Caco-2 (cell line): ENCODE results near the gene ADGRG4. TPM values are rescaled to one million over a fixed set of nuclear protein-coding genes. Genes with fewer than 3 reads are reported as not detected.

Experiments
- BruUV-seq: library from RNA; stranded (reverse); fragments of 400-500 nt; replicated peaks from 2 replicates; lab custom pipeline; 2021; lab: Mats Ljungman, UMichigan
- CTCF ChIA-PET: fragments of 300-600 bp; sonication (Branson Sonifier 250); formaldehyde crosslinking; loops from one replicate; lab custom pipeline; 2022; ENCODE audit warnings: antibody characterized with exemption; lab: Charles Lee
- POLR2A ChIA-PET: fragments of 300-600 bp; sonication (Branson Sonifier 250); formaldehyde crosslinking; loops from one replicate; lab custom pipeline; 2022; ENCODE audit warnings: antibody characterized with exemption; lab: Charles Lee
- DNase-seq, 2 experiments: peaks; one replicate each; pipeline versions ENCODE4 v3.0.0 to v3.0.0-alpha.2; 2020 to 2022
- H3K27me3 ChIP-seq: replicated peaks from 2 replicates; pipeline ENCODE4 v1.6.0; 2011; ENCODE audit warnings: low read length; ENCODE audit not compliant: control insufficient read depth, insufficient read depth
- H3K36me3 ChIP-seq: 2 replicates; pipeline ENCODE4 v1.5.1; 2011; ENCODE audit warnings: low read length; ENCODE audit not compliant: control insufficient read depth, insufficient read depth
- H3K4me1 ChIP-seq: fragments of 250-450 bp; sonication (Bioruptor Pico); 2 replicates; pipeline ENCODE4 v1.5.1; 2020; ENCODE audit warnings: mild to moderate bottlenecking
- H3K4me3 ChIP-seq: 2 replicates; pipeline ENCODE4 v1.5.1; 2011; ENCODE audit warnings: low read depth, mild to moderate bottlenecking, control low read depth, low read length
- H3K9me3 ChIP-seq: fragments of 250-450 bp; sonication (Bioruptor Pico); 2 replicates; pipeline ENCODE4 v1.5.1; 2020; ENCODE audit warnings: mild to moderate bottlenecking, moderate library complexity
- H3K27ac Mint-ChIP-seq: one replicate; pipeline ENCODE4 v1.8.0; 2022; ENCODE audit warnings: mixed read lengths; ENCODE audit not compliant: unreplicated experiment
- H3K27me3 Mint-ChIP-seq: one replicate; pipeline ENCODE4 v1.8.0; 2022; ENCODE audit warnings: mixed read lengths; ENCODE audit not compliant: insufficient read depth, unreplicated experiment
- H3K36me3 Mint-ChIP-seq: one replicate; pipeline ENCODE4 v1.8.0; 2022; ENCODE audit warnings: mild to moderate bottlenecking, mixed read lengths; ENCODE audit not compliant: insufficient read depth, unreplicated experiment
- H3K4me1 Mint-ChIP-seq: one replicate; pipeline ENCODE4 v1.8.0; 2022; ENCODE audit warnings: low read depth, mixed read lengths; ENCODE audit not compliant: unreplicated experiment
- H3K4me3 Mint-ChIP-seq: one replicate; pipeline ENCODE4 v1.8.0; 2022; ENCODE audit warnings: mild to moderate bottlenecking, moderate library complexity, mixed read lengths; ENCODE audit not compliant: unreplicated experiment
- H3K9me3 Mint-ChIP-seq: one replicate; pipeline ENCODE4 v1.8.0; 2022; ENCODE audit warnings: mixed read lengths; ENCODE audit not compliant: unreplicated experiment
- intact Hi-C: fragments of 100-400 bp; cut with micrococcal nuclease; formaldehyde crosslinking; loops from one replicate; pipeline ENCODE4 v1.10.0; 2022; ENCODE audit not compliant: unreplicated experiment
- total RNA-seq: library from RNA; stranded (reverse); gene quantifications from 2 replicates; pipeline ENCODE4 v1.2.3, GENCODE V29; 2022
- TF ChIP-seq, protein P1 (sequence below), 2 experiments: fragments of 200-600 bp in 1 of 2; IDR thresholded peaks; 1 replicate in 1 of 2; 2 replicates in 1 of 2; pipeline versions ENCODE4 v1.5.1 to v1.8.0; 2011 to 2022; ENCODE audit warnings: antibody characterized with exemption in 1 of 2, control low read depth in 1 of 2, inconsistent platforms in 1 of 2, low read depth in 1 of 2, low read length in 1 of 2, mild to moderate bottlenecking in 1 of 2, moderate library complexity in 1 of 2; ENCODE audit not compliant: insufficient read depth in 1 of 2, severe bottlenecking in 1 of 2, unreplicated experiment in 1 of 2

ADGRG4 gene
- total RNA-seq, 1 experiment from 2014 or later, result not detected

DNA sequence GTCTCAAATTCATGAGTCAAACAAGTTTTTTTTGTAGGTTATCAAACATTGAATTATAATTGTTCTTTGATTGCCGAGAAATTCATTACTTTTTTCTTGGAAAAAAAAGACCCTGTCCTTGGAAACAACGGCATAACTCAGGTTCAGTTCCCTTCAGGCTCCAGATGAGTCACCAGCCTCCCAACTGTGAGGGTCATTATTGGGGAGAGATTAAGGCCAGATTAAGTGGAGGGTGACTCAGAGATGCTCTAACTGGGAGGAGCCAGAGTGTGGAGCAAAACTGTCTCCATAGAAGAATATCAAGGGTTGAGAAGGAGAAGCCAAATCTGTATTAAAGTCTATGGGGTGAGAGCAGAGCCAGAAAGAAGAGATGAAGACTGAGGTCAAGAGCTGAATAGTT lies 9.6 kb downstream of the ADGRG4 start:
- H3K27me3 Mint-ChIP-seq, result peaks cover 9% of the 10 kb centered on the region
- no TSS peak for BruUV-seq
- Histone ChIP-seq H3K36me3 (no peaks in the 10 kb centered on the region), H3K4me3 (no peak overlapping the region), H3K4me1 (no peaks in the 10 kb centered on the region), H3K9me3 (no peaks in the 10 kb centered on the region), H3K27me3 (no peaks in the 10 kb centered on the region)
- DNase-seq, result no peak
- H3K9me3 Mint-ChIP-seq, result no peaks in the 10 kb centered on the region
- CTCF ChIA-PET, result no interaction called here
- H3K36me3 Mint-ChIP-seq, result no peaks in the 10 kb centered on the region
- no peaks in the 10 kb centered on the region for H3K4me1 Mint-ChIP-seq
- TF ChIP-seq, protein P1, sequence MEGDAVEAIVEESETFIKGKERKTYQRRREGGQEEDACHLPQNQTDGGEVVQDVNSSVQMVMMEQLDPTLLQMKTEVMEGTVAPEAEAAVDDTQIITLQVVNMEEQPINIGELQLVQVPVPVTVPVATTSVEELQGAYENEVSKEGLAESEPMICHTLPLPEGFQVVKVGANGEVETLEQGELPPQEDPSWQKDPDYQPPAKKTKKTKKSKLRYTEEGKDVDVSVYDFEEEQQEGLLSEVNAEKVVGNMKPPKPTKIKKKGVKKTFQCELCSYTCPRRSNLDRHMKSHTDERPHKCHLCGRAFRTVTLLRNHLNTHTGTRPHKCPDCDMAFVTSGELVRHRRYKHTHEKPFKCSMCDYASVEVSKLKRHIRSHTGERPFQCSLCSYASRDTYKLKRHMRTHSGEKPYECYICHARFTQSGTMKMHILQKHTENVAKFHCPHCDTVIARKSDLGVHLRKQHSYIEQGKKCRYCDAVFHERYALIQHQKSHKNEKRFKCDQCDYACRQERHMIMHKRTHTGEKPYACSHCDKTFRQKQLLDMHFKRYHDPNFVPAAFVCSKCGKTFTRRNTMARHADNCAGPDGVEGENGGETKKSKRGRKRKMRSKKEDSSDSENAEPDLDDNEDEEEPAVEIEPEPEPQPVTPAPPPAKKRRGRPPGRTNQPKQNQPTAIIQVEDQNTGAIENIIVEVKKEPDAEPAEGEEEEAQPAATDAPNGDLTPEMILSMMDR (IDR thresholded peaks at IDR 0.05; ENCODE audit: insufficient read depth in 1 of 2, low read depth in 1 of 2, low read length in 1 of 2, severe bottlenecking in 1 of 2, unreplicated experiment in 1 of 2), result no peak
- intact Hi-C loops, result no loop called here
- no peak overlapping the region for H3K27ac Mint-ChIP-seq
- no peak overlapping the region for H3K4me3 Mint-ChIP-seq
- POLR2A ChIA-PET, result no interaction called here

DNA sequence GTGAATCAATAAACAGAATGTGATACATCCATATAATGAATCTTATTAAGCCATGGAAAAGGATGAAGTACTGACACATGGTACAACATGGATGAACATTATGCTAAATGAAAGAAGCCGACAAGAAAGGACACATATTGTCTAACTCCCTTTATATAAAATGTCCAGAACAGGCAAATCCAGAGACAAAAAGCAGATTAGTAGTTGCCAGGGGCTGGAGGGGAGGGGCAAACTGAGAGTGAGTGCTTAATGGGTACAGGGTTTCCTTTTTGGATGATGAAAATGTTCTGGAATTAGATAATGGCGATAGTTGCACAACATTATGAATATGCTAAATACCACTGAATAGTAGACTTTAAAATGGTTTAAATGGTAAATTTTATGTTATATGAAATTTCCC lies 17.4 kb downstream of the ADGRG4 start:
- H3K36me3 Mint-ChIP-seq, result no peaks in the 10 kb centered on the region
- Histone ChIP-seq H3K36me3 (no peaks in the 10 kb centered on the region), H3K4me1 (no peaks in the 10 kb centered on the region), H3K9me3 (no peaks in the 10 kb centered on the region), H3K4me3 (no peak overlapping the region), H3K27me3 (no peaks in the 10 kb centered on the region)
- H3K9me3 Mint-ChIP-seq, result no peaks in the 10 kb centered on the region
- no peak overlapping the region for H3K4me3 Mint-ChIP-seq
- TF ChIP-seq, protein P1 (IDR thresholded peaks at IDR 0.05; ENCODE audit: insufficient read depth in 1 of 2, low read depth in 1 of 2, low read length in 1 of 2, severe bottlenecking in 1 of 2, unreplicated experiment in 1 of 2), result no peak
- ChIA-PET CTCF (no interaction called here), POLR2A (no interaction called here)
- no peak for DNase-seq
- no peaks in the 10 kb centered on the region for H3K27me3 Mint-ChIP-seq
- intact Hi-C loops, result no loop called here
- no TSS peak for BruUV-seq
- no peaks in the 10 kb centered on the region for H3K4me1 Mint-ChIP-seq
- no peak overlapping the region for H3K27ac Mint-ChIP-seq

DNA sequence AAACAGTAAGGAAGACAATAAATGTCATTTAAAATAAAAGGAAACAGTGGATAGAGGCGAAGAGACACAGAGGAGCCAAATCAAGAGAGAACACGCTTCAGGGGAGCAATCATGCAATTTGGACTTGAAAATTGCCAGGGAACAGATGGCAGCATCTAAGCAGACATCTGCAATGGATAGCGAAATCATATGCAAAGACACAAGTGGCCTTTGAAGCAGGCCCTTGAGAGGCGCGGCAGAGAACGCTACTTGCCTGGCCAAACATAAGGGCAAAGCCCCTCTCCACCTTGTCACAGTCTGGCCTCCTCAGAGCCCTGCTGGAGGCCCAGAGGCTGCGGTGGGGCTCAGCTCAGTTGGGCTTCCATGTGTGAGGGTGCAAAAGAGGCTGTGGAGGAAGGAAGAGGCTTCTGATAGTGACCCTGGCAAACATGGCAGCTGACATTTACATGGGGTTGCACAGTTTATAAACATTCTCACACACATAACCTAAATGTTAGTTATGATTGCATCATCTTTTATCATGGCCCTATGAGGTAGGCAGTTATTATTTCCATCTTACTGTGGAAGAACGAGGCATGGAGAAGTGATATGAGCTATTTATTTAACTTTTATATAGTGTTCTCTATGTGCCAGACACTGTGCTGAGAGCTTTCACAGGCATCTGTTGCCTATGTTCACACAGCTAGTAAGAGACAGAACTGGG lies 18.3 kb downstream of the ADGRG4 start:
- no peaks in the 10 kb centered on the region for H3K27me3 ChIP-seq
- no peak overlapping the region for H3K4me3 Mint-ChIP-seq
- DNase-seq, result no peak
- H3K36me3 Mint-ChIP-seq, result no peaks in the 10 kb centered on the region
- no peaks in the 10 kb centered on the region for H3K4me1 Mint-ChIP-seq
- ChIA-PET POLR2A (no interaction called here), CTCF (no interaction called here)
- H3K27ac Mint-ChIP-seq, result no peak overlapping the region
- H3K4me1 ChIP-seq, result no peaks in the 10 kb centered on the region
- TF ChIP-seq, protein P1 (IDR thresholded peaks at IDR 0.05; ENCODE audit: insufficient read depth in 1 of 2, low read depth in 1 of 2, low read length in 1 of 2, severe bottlenecking in 1 of 2, unreplicated experiment in 1 of 2), result no peak
- no peak overlapping the region for H3K4me3 ChIP-seq
- H3K9me3 ChIP-seq, result no peaks in the 10 kb centered on the region
- intact Hi-C loops, result no loop called here
- no peaks in the 10 kb centered on the region for H3K9me3 Mint-ChIP-seq
- H3K27me3 Mint-ChIP-seq, result no peaks in the 10 kb centered on the region
- H3K36me3 ChIP-seq, result no peaks in the 10 kb centered on the region
- BruUV-seq, result no TSS peak
